EH (cell line): ENCODE measurements around the gene RNASE8.

Source experiments
- DNase-seq: peaks from one replicate; pipeline ENCODE4 v3.0.0-alpha.2; 2015; ENCODE audit warnings: low read depth

The RNASE8 gene

DNA sequence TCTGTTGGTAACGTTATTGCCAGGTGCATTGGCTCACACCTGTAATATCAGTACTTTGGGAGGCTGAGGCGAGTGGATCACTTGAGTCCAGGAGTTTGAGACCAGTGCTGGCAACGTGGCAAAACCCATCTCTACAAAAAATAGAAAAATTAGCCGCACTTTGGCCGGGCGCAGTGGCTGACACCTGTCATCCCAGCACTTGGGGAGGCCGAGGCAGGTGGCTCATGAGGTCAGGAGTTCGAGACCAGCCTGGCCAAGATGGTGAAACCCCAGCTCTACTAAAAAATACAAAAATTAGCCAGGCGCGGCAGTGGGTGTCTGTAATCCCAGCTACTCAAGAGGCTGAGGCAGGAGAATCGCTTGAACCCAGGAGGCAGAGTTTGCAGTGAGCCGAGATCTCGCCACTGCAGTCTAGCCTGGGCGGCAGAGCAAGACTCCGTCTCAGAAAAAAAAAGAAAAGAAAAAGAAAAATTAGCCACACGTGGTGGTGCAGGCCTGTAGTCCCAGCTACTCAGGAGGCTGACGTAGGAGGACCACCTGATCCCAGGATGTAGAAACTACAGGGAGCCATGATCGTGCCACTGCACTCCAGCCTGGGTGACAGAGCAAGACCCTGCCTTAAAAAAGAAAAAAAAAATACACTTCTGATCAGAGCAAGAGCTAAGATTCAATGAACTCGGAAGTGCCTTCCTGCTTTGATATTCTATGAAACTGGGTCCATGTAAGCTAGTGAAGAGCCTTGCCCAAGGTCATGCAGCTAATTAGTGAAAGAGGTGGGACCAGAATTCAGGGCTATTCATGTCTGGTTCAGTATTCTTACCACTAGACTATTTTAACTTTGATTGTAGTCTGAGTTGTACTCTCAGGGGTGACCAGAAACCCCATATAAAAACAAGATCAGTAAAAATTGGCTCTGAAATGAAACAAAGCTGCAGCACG is 4.2 kb upstream of the RNASE8 start:
- DNase-seq, result no peak

DNA sequence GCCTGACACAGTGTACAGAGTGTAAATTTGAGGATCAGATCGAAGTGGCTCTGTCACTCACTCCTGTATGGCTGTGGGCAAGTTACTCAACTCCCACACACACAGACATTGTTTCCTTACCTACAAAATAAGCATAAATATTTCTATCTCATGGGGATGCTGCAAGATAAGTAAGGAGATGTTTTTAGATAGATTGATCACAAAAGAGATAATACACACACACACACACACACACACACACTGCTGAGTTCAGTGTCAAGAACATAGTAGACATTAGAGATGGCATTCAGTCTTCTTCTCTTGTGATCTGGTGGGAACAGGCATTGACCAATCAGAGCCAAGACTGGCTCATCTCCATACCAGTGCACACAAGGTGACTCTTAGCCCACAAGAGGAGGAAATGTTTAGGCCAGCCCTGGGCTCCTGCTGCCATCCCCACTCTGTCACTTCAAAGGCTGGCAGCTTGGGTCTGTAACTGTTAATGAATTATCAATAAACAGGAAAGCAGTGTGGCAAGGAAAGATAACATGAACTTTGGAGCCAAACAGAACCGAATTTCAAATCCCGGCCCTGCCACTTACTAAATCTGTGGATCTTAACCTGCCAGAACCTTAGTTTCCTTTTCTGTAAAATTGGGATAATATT is 3.4 kb upstream of the RNASE8 start:
- DNase-seq, result no peak

DNA sequence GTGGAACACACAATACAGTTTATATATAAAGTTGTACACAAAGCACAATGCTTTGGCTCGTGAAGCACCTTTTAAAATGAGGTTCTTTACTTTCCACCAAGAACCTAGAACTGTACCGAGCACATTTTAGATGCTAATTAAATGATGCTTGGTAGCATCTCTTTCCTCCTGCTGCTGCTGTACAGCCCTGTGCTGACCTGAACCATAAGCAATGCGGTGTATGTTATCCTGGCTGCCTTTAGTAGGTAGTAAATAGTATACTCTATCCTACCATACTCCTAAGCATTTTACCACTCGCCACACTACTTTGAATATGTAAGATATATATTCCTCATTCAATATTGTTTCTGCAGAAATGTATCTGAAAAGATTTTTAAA is 2.9 kb upstream of the RNASE8 start:
- no peak for DNase-seq

DNA sequence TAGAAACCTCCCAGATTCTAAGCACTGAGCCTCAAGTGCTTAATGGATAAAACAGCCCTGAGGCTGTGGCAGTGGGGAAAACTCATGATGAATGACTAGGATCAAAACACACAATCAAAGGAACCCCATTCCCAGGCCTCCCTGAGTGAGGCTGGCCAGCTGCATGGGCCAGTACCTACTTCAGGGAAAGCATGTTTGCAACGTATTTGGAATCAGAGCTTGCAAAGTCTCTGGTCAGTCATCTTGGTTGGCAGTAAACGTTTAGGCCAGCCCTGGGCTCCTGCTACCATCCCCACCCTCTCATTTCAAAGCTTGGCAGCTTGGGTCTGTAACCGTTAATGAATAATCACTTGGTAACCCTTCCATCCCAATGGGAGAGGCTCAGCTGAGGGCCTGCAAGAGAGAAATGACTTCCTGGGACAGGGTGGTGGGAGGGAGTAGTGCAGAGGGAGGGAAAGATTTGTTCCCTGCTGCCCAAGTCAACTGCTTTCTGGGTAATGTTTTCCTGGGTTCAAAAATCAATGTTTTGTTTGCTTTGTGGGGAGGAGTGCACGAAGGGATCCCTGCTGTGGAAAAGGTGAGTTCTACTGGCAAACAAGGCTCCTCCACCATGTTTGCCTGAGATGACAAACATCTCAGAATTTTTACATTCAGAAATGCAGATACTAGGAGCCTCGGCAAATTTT is 2.0 kb upstream of the RNASE8 start:
- DNase-seq, result no peak

DNA sequence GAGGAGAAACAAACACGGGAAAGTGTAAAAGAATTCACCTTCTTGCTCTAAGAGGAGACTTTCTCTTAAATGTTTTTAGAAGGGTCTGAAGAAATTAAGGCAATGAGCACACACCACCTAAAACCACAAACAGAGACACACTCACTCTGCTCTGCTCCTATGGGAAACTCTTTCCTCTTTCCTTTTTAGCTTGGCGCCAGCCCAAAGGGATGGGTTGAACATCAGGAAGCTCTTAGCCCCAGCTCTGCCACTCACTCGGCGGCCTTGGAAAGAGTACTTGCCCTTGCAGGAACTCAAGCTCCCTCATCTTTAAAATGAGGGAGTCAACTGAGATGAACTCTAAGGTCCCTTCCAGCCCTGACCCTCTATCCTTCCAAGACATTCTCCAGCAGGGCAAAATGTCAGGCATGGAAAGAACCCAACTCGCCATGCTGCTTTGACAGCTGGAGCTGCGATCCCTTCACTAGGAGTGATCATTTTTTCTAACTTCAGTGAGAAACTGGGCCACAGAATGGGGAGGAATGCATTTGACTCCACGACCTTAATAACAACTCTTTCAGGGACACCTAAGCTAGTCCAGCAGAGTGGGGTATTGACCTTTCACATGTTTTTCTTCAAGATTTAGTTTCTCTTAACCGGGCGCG is 980 bp upstream of the RNASE8 start:
- peak; percentile 63 for DNase-seq

DNA sequence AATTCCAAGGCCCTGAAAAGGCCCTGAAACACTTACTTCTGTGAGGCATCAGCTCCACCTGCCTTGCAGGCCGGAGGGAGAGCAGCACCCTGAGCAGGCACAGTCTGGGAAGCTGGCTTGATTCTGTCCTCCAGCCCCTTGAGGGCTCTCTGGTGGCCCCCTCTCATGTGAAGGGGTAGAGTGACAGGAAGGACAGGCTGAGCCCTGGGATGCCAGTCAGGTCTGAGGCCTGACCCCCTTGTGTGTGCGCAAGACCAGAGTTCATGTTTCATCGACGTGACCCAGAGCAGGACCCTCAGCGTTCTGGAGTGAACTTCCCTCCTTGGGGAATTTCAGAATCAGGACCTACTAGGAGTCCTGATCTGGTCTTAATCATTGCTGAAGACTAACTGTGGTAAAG is 1.3 kb downstream of the RNASE8 start:
- DNase-seq, result no peak

DNA sequence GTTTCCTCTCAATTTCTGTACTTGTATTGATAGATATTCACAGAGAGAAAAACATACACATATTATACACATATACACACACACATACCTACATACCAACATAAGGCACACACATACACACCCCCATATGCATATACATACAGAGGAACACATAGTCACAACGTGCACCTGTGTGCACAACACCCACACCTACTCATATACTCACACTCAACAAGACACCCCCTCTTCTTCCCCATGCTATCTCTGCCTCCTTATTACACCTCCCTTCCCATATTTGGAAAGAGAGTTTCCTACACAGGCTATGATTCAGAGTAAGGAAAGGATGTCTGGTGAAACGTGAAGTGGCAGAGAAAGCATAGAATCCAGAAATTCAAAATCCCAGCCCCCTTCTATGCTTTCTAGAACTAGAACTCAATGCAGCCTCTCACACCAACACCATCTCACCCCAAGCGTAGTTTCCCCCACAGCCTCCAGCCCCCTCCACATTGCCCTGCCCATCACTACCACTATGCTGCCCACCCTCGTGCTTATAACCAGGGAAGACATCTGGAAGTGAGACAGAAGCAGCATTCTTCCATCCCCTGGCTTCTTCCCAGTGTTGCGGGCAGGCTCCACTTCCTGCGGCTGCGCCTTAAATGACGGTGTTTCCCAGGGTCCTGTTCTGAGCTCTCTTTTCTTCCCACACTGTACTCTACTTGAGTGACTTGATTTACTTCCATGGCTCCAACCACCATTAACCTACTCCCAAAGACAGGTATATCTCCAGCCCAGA is 2.4 kb downstream of the RNASE8 start:
- peak; percentile 65 for DNase-seq

DNA sequence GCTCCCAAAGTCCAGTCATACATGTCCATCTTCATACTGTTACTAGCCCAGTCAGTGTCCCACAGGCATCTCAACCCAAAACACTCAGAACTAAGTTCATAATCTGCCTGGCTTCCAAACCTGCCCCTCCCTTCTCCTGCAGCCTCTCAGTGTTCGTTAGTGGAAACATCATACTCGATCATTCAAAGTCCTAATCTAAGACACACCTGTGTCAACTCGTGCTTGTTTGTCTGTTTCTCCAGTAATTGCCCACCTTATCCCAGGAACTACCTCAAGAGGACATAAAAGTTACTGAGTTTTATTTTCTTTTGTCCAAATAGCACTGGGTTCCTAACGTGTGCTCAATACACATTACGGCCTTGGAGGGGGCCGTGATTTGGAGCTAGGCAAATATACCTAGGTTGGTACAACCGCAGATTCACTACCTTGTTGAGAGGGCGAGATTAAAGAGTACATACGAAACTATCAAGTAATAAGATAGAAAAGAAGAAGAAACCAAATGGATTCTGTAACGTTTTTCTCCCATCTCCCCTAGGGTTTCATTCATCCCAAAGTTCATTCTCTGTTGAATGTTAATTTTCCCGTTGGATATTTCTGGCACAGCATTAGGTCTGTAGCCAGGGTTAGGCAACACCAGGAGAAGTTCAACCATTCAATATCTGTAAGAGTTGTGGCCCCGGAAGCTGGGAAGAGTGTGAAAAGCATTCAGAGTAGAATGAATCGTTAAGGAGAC is 3.2 kb downstream of the RNASE8 start:
- DNase-seq, result no peak

DNA sequence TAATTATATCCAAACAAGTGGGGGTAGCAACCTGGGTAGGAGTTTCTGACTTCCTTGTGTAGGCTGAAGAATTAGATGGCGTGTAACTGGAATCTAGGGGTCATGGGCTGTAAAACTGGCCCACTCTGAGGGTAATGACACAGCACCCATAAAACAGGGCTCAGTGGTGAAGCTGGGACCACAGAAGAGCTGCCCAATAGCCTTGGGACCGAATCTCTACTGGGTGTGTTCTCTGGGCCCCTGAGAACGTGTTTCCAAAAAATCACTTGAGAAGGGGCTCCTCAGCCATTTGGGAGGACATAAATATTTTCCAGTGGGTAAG is 3.7 kb downstream of the RNASE8 start:
- DNase-seq, result no peak

DNA sequence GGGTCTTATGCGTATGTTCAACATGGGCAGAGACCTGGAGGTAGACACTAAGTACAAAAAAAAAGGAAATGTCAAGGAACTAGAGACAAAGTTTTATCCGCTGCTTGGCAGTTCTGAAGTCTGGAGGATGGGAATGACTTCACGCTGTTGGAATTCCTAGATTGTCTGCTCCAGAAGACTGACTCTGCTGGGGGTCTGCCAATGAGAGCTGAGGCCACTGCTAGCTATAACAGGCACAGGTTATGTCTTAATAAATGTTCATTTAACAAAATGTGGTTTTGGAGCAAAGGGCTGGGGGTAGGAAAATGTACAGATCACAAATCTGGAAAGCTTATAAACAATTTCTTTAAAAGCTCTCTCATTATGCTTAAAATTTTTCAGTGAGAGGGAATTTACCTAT is 5.9 kb downstream of the RNASE8 start:
- peak; percentile 91 for DNase-seq

DNA sequence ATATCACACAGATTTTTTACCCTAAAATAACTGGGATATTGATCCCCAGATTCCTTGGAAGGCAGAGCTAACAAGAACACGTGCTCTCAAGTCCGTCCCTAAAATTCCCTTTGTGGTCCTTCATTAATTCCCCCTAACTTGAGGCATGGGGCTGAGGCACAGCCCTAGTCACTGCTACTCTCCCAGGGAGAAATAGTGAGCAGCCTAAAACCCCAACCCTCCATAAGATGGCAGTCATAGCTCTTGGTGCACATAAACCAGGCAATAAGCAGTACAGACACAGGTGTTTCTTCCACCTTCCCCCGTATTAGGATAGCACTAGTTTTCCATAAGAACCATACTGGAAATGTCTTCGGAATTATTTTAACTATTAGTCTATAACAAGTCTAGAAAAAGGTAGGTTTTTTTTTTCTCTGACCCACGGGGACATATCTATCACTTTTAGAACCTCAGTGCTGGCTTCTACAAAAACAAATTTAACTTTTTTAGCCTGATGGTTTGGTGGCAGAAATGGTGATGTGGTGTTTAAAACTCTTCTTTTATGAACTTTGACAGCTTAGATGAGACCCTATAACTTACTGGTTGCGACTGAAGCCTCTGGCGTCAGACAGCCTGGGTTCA is 9.4 kb downstream of the RNASE8 start:
- no peak for DNase-seq

DNA sequence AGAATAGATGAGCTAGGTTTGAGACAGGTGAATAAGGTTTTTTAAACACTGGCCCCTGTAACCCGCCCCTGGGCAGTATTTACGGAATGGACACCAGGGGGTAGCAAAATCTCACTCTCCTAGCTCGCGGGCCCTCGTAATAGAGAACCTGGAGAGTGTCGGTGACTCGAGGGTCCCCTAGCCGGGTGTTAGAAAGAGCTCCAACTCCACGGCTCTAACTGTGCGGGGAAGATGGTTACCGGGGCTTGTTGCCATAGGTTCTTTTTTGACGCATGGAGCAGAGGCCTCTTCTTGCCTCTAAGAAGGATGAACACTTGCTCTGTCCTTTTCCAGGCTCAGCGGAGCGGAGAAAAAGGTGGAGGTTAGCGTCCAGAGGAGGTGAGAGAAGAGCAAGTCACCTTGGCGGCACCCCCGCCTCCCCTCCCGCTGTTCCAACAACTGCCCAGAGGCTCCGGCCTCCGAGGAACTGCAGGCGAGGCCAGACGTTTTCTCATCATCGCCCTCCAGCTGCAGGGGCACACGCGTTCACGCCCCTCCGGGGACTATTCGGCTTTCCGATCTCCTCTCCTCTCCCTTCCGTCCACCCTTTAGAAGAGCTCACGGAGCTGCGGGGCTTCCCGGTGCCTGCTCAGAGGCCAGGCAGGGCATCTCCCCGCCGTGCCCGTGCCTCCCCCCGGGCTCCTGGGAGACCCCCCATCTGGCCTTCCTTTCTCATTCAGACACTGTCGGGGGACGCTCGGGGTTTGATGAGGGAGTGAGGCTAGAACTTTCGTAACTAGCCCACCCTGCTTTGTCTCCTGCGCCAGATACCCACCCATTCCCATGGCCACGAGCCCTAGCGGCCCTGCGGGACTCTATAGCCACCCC is 11.1 kb downstream of the RNASE8 start:
- DNase-seq, result peak; percentile 70

DNA sequence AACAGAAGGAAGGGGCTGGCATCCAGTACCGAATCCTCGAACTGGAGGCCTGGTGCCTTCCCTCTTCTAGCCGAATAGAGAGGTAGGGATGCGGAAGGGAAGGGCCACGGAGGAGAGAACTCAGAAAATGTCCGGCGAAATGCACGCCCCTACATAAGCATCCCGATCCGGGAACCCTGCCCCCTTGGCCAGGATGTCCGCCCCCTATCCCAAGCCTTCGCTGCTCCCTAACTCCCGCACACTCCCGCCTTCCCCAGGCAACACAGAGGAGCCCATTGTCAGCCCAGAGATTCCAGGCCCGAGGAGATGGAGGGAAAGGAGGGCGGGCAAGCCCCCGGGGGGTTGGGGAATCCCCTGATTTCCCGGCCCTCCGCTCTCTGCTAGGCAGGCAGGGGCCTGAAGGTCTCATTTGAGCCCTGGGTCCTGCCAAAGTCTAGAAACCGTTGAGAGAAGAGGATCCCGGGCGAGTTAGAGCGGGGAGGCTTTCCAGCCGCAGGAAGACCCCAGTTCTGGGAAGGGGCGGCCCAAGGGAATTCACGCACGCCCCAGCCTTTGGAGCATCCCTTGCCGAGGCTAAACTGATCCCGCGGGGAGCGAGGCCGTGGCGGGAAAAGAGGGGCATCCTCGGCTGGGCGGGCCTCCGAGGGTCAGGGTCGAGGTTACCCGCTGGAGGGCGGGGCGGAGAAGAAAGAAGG is 11.9 kb downstream of the RNASE8 start:
- DNase-seq, result peak; percentile 48

DNA sequence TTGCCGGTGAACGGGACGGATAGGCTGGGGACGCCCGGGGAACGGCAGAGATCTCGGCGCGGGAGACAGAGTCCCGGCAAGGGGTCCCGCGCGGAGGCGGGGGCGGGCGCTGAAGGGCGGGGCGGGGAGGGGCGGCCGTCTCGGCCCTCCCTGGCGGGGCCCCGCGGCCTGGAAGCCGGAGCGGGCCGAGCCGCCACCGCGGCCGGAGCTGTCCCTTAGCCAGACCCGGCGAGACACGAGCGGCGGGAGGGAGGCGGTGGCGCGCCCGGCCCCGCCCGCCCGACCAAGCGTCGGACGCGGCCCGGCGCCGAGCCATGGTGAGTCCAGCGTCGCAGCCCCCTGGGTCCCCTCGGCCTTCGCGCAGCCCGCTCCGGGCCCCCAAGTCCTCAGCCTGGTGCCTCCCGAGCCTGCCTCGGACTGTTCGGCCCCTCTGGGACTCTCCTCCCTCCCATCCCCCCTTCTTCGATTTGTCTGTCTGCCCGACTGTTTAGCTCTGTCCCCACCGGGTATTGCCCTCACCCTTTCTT is 12.5 kb downstream of the RNASE8 start, which contains the start of gene ARHGEF40:
TSS of gene ARHGEF40 (plus strand) at position 222 of the 527 bp plus-strand sequence. CDS start at position 315, 93 bp downstream.
- peak; percentile 69 for DNase-seq

DNA sequence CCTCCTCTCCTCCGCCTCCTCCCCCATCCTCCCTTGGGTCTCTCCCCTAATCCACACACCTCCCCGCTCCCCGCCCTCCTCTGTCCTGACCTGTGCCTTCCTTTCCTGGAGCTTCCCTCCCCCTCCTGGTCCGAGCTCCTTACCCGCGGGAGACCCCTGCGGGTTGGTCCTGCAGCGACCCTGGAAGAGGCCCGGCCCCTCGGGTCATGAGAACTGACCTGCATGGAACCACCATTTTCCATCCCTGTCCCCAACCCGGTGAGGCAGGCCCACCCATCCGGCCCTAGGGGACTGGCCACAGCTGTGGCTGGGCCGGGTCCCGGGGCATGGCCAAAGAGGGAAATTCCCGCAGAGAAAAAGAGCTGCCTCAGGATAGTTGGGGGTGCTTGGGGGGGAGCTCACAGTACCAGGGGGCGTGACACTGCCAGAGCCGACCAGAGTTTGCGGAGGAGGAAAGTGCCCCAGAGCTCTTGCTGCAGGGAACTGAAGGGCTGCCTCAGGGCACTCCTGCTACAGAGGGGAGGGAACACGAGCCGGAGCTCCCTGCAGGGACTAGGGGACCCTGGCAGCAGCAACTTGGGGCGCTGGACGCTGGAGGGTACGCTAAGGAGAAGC is 13.1 kb downstream of the RNASE8 start:
- peak; percentile 59 for DNase-seq

DNA sequence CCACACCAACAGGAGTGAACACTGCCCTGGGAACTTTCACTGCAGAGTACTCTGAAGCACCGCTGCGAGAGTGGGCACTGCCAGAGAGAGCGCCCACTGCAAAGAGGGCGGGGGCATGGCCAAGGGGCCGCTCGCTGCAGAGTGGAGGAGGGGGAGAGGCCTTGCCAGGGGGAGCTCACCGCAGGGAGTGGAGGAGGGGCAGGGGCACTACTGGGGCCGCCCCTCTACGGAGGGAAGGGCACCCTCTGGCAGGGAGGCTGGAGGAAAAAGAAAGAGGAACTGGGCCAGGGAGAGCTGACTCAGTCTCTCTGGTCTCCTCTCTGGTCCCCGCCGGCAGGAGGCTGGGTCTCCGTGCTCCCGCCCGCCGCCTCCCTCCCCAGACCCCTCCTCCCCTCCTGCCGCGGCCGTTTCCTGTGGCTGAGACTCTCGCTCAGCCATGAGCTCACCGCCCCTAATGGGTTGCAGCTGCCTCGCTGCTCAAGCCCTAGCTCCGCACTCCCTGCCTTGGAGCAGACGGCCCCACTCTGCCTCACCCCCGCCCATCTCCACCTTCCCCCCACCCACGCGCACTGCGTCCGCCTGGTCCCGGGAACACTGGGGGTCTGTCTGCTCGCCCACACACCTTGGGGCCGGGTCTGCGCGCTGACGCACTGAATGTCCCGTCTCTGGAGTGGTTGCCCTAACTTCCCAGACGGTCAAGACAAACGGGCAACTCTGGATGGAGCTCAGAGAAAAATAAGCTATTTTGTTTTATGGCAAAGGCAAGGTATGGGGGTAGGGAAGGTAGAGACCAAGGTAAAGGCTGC is 13.8 kb downstream of the RNASE8 start:
- peak; percentile 95 for DNase-seq

DNA sequence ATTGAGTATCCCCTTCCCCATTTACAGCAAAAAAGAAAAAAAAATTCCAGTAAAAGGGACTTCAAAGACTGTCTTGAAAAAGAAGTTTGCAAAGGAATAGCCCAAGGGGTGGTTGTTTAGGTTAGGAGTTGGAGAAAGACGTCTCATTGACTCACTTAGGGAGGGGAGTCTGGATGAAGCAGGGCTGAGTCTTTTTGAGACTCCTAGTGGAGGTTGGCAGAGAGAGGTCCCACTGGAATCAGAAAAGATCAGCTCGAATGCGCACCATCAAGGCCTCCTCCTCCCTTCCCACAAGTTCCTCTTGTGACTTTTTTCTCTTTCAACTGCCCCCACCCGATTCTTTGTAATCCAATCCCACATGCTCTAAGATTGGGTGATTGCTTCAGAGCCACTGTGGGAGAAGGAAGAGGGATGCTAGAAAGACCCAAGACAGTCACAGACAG is 14.4 kb downstream of the RNASE8 start:
- DNase-seq, result peak; percentile 76
